GDM1 (cell line): ENCODE results near the gene CLDN6.

ENCODE experiments used
- DNase-seq: peaks from one replicate; lab custom pipeline; 2025; lab: John Stamatoyannopoulos, UW

Gene CLDN6

GRCh38 chr16:3051494-3051893, 33.5 kb upstream of the CLDN6 start:
- DNase-seq: no peak

GRCh38 chr16:3051009-3051408, 33.0 kb upstream of the CLDN6 start:
- DNase-seq: no peak

- DNase-seq: no peak
Measured at GRCh38 chr16:3050487-3050886, 32.5 kb upstream of the CLDN6 start.

- DNase-seq: no peak
Measured at GRCh38 chr16:3049921-3050481, 32.0 kb upstream of the CLDN6 start.

GRCh38 chr16:3047387-3047720, 29.4 kb upstream of the CLDN6 start:
- DNase-seq: no peak

GRCh38 chr16:3046641-3047386, 28.8 kb upstream of the CLDN6 start:
- DNase-seq: no peak

- DNase-seq: no peak
Measured at GRCh38 chr16:3045758-3046640, 28.0 kb upstream of the CLDN6 start, which contains the start of gene MMP25. TSS of gene MMP25 (plus strand) at chr16:3046561. CDS start at chr16:3046918, 357 bp downstream.

- no peak for DNase-seq
Measured at GRCh38 chr16:3044708-3045107, 26.7 kb upstream of the CLDN6 start.

GRCh38 chr16:3042376-3042775, 24.4 kb upstream of the CLDN6 start:
- DNase-seq: no peak

- DNase-seq: no peak
Measured at GRCh38 chr16:3038896-3039295, 20.9 kb upstream of the CLDN6 start.

GRCh38 chr16:3038256-3038655, 20.3 kb upstream of the CLDN6 start:
- DNase-seq: no peak

- DNase-seq: no peak
Measured at GRCh38 chr16:3036726-3037315, 18.8 kb upstream of the CLDN6 start, which contains the start of gene BICDL2. TSS of gene BICDL2 (minus strand) at chr16:3036944. CDS start at chr16:3035496, 1,448 bp downstream.

GRCh38 chr16:3035972-3036725, 18.2 kb upstream of the CLDN6 start:
- DNase-seq: no peak

GRCh38 chr16:3035289-3035971, 17.4 kb upstream of the CLDN6 start:
- DNase-seq: no peak

GRCh38 chr16:3032624-3033023, 14.6 kb upstream of the CLDN6 start:
- DNase-seq: no peak

- no peak for DNase-seq
Measured at GRCh38 chr16:3030222-3031212, 12.5 kb upstream of the CLDN6 start.

- no peak for DNase-seq
Measured at GRCh38 chr16:3029491-3030221, 11.7 kb upstream of the CLDN6 start.

- DNase-seq: no peak
Measured at GRCh38 chr16:3028716-3029319, 10.8 kb upstream of the CLDN6 start.
